CD4-positive, alpha-beta T cell treated with Interleukin-6 for 4 hours (primary cell): Measurements from ENCODE around the gene FGFR4.

Experiments used
- DNase-seq: peaks from one replicate; pipeline ENCODE4 v3.0.0-alpha.2; 2020; ENCODE audit warnings: mixed read lengths

FGFR4 gene

DNA sequence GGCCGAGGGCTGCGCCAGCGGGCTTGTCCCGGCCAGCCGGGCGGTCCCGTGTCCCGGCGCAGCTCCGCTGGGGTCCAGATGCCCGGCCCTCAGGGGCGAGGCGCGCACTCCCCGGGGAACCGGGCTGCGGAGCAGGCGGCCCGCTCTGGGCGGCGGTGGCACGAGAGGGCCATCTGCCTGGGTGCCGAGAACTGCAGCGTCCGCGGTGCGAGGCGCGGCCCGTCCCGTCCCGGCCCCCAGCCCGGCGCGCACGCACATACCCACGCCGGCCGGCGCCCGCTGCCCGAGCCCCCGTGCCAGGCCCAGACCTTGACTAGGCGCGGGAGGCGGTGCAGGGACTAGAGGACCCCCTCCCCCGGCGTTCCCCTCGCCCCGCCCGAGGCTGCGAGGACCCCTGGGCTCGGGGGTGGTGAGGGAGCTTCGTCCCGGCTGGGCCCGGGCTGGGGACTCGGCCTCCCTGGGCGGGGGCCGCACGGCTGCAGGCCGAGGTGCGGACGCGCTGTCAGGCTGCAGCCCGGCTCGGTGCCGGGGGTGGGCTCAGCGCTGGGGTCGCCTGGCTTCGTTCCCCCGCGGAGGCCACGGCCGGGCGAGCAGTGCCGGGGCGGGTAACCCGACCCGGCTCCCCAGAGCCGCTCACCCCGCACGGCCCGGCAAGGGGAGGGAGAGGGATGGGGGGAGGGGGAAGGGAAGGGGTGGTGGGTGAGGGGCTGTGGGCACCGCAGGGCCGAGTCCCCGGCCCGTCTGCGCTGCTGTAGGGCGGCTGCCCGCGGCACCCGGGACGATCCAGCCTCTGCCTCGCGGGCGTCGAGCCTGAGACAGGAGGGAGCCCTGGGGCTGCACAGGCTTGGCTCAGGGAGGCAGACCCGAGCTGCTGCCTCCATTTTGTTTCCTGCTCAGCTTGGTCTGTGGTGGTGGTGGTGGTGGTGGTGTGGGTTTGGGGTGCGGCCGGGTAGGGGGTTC is 45.7 kb downstream of the FGFR4 start:
- DNase-seq = peak; percentile 60

DNA sequence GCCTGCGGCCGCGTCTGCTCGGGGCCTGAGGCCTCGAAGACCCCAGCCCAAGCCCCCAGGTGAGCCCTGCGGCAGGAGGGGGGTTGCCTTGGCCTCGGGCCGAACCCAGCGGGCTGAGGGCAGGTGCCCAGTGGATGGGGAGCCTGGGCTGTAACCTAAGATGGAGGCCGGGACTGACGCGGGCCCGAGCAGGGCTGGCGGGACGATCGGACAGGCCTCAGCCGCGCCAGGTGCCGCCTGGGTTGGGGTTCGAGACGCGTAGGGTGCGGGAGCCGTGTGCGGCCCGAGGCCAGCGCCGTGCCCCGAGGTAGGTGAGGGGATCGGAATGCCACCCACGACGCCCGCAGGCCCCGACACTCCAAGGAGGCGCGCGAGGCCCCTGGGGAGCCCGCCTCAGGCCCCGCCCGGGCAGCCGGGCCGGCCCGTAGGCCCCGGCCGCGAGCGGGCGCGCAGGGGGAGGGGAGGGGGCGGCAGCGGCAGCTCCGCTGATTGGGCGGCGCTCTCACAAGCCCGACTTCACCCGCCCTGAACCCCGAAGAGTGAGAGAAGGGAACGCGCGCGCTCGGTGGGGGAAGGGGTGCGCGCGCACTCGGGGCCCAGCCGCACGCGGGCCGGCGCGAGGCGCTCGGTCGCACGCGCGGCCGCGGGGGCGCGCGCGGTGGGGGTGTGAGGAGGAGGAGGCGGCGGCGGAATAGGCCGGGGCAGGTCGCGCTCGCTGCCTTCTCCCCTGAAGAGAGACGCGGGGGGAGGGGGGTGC is 46.6 kb downstream of the FGFR4 start, which contains the start of gene NSD1:
Gene NSD1, plus strand, starts transcription at position 678 of the 757 bp plus-strand sequence. CDS start 1,331 bp downstream, outside the sequence.
- DNase-seq = peak; percentile 93

DNA sequence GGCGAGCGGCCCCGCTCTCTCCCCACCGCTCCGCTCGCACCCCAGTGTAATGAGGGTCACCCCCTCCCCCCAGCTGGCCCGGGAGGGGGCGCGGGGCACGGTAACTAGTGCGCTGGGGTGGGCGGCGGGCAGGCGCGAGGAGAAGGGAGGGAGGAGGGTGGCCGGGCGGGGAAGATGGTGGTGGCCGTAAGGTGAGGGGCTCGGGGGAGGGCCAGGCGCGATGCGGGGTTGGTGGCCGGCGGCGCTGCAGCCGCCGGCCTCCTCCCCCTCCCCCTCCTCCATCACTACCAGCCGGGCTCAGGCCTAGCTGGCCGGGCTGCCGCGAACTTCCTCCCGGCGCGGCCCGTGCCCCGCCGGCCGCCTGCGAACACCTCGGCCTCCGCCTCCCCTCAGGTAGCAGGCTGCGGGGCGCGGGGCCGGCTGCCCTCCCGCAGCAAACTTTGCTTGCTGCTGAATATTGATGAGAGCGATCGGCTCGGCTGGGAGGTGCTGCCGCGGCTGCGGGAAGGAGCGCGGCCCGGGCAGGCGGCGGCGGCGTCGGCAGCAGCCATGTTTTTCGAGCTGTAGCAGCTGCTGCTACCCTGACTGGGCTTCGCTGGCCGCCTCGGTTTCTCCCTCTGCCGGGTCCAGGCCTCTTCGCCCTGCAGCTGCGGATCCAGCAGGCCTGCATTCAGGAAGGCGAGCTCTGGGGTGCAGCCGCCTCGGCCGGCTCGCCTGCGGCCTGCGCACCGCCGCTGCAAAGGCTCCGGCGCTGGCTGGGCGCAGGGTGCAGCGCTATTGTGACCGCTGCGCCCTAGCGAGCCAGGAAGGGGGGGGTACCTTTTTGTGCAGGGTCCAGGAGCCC is 47.4 kb downstream of the FGFR4 start:
- DNase-seq = peak; percentile 53

GRCh38 chr5:177134697-177135225 is 48.0 kb downstream of the FGFR4 start:
- DNase-seq = no peak

GRCh38 chr5:177140312-177140711 is 53.6 kb downstream of the FGFR4 start:
- no peak for DNase-seq

GRCh38 chr5:177141496-177141895 is 54.8 kb downstream of the FGFR4 start:
- DNase-seq = no peak

GRCh38 chr5:177142098-177142611 is 55.4 kb downstream of the FGFR4 start:
- no peak for DNase-seq

GRCh38 chr5:177142778-177143177 is 56.1 kb downstream of the FGFR4 start:
- no peak for DNase-seq

DNA sequence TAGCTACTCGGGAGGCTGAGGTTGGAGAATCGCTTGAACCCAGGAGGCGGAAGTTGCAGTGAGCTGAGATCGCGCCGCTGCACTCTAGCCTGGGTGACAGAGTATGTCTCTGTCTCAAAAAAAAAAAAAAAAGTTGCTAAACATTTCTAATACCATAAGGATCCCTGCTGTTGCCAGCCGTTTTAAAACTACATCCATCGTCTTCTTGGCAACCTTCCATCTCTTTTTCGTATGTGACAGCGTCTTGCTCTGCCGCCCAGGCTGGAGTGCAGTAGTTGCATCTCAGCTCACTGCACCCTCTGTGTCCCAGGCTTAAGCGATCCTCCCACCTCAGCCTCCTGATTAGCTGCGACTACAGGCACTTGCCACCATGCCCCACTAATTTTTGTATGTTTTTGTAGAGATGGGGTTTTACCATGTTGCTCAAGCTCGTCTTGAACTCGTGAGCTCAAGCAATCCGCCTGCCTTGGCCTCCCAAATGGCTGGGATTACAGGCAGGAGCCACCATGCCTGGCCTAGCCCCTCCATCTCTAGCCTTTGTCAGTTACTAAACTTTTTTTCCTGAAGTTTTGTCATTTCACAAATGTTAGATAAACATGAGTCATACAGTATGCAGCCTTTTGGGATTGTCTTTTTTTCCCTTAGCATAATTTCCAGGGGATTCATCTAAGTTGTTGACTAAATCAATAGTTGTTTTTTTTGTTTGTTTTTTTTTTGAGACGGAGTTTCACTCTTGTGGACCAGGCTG is 60.4 kb downstream of the FGFR4 start:
- DNase-seq = no peak
